Measurements from ENCODE around the gene DGCR6. TPM values are rescaled to one million over a fixed set of nuclear protein-coding genes. Genes with fewer than 3 reads are reported as not detected.
"Not testable (repeated sequence)": the region's sequence is repeated elsewhere in the genome, so short reads cannot be mapped to it uniquely, and the experiment has no call there.

DGCR6 gene
- total and polyA plus RNA-seq, 10 of the 15 experiments (the other 5 are each of a cell fraction or from before 2014, with no cell fraction given) = 0.06 to 0.54 (median 0.16) TPM; not detected in 2

DNA sequence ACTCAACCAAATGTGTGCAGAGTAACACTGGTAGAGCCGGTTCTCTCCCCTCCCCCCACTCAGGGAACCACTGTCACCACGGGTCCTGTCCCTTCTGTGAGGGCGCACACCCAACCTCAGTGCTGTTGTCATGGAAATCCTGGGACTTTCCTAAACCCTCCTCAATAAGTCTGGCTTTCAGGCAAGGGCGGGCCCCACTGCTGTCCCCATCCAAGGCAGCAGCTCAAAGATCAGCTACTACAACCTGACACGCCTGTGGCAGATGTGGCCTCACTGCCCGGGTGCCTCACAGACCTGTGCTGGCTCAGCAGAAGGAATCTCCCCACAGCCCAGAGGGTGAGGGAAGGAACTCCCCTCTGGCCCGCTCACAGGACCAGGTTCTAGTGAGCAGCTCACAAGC is 27.8 kb downstream of the DGCR6 start (continued):
- TF ChIP-seq TARDBP (IDR thresholded peaks at IDR 0.05; ENCODE audit: borderline replicate concordance) (no peak), YBX1 (IDR thresholded peaks at IDR 0.05) (no peak)
- TF ChIP-seq, protein P1, sequence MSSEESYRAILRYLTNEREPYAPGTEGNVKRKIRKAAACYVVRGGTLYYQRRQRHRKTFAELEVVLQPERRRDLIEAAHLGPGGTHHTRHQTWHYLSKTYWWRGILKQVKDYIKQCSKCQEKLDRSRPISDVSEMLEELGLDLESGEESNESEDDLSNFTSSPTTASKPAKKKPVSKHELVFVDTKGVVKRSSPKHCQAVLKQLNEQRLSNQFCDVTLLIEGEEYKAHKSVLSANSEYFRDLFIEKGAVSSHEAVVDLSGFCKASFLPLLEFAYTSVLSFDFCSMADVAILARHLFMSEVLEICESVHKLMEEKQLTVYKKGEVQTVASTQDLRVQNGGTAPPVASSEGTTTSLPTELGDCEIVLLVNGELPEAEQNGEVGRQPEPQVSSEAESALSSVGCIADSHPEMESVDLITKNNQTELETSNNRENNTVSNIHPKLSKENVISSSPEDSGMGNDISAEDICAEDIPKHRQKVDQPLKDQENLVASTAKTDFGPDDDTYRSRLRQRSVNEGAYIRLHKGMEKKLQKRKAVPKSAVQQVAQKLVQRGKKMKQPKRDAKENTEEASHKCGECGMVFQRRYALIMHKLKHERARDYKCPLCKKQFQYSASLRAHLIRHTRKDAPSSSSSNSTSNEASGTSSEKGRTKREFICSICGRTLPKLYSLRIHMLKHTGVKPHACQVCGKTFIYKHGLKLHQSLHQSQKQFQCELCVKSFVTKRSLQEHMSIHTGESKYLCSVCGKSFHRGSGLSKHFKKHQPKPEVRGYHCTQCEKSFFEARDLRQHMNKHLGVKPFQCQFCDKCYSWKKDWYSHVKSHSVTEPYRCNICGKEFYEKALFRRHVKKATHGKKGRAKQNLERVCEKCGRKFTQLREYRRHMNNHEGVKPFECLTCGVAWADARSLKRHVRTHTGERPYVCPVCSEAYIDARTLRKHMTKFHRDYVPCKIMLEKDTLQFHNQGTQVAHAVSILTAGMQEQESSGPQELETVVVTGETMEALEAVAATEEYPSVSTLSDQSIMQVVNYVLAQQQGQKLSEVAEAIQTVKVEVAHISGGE (CRISPR knock-in tag; IDR thresholded peaks at IDR 0.05) = no peak

GRCh38 chr22:18934688-18935087 is 28.6 kb downstream of the DGCR6 start:
- SMC1A ChIA-PET (ENCODE audit: uncharacterized antibody, unreplicated experiment); H3K27ac ChIP-seq (ENCODE audit: control insufficient read depth, insufficient read depth); FAIRE-seq; RAD21 ChIA-PET (ENCODE audit: unreplicated experiment); BruUV-seq (replicated peaks); H3K79me2 ChIP-seq (ENCODE audit: control insufficient read depth, insufficient read depth, low read length); DNase-seq (ENCODE audit: low read depth, low spot score); H3K4me2 ChIP-seq (ENCODE audit: control insufficient read depth, insufficient read depth); H3K27me3 ChIP-seq (replicated peaks in 1 of 2; ENCODE audit: control insufficient read depth in 2 of 2, insufficient read depth in 2 of 2, low read length in 1 of 2); H2AFZ ChIP-seq (ENCODE audit: control insufficient read depth, low read depth, low read length); CTCF ChIA-PET; H3K4me3 ChIP-seq; intact Hi-C loops (cut with micrococcal nuclease; ENCODE audit: unreplicated experiment); H4K20me1 ChIP-seq (ENCODE audit: control insufficient read depth, insufficient read depth); ATAC-seq; in situ Hi-C loops (cut with MboI); H3K4me1 ChIP-seq (ENCODE audit: control insufficient read depth, insufficient read depth, low read length); POLR2A ChIA-PET; H3K36me3 ChIP-seq (ENCODE audit: control insufficient read depth in 2 of 2, insufficient read depth in 2 of 2, low read length in 1 of 2); H3K9me3 ChIP-seq (replicated peaks; ENCODE audit: control insufficient read depth, insufficient read depth, low read length); H3K9ac ChIP-seq (ENCODE audit: control insufficient read depth, insufficient read depth, low read length): not testable (repeated sequence)
- WGBS (ENCODE audit: insufficient coverage, insufficient replicate concordance, low lambda C conversion rate, missing lambda C conversion rate) = no CpG with 5 or more reads among the region's 7 CpGs
